GM18499 (cell line): Measurements from ENCODE around the gene TLR2.
"Not testable (repeated sequence)": the region's sequence is repeated elsewhere in the genome, so short reads cannot be mapped to it uniquely, and the experiment has no call there.

ENCODE experiments used
- ATAC-seq: cut with Tn5 transposase; IDR thresholded peaks from one replicate; pipeline ENCODE4 v1.9.1; 2021; ENCODE audit warnings: moderate number of reproducible peaks; ENCODE audit not compliant: insufficient read depth, unreplicated experiment

TLR2 gene

DNA sequence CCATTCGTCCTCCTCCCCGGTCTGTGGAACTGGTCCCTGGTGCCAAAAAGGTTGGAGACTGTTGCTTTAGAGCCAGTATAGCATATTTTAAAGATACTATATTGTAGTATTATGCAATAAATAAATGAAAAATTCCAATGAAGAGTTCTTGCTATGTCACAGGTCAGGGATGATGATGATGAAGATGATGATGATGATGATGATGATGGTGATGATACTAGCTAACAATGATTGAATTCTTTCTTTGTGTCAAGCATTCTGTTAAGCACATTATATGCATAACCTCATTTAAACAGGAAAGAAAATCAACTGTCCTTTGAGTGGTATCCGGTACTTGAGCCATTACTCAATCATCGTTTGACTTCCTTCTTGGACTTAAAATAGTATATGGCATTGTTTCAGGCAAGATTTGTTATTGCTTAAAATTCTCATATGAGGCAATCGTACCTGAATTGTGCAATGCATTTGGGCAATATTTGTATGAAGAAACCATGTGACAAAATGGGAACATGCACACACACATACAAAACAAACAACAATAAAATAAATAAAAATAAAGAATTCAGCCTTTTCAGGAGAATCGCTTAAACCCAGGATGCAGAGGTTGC is 22.8 kb upstream of the TLR2 start:
- ATAC-seq, result no peak

DNA sequence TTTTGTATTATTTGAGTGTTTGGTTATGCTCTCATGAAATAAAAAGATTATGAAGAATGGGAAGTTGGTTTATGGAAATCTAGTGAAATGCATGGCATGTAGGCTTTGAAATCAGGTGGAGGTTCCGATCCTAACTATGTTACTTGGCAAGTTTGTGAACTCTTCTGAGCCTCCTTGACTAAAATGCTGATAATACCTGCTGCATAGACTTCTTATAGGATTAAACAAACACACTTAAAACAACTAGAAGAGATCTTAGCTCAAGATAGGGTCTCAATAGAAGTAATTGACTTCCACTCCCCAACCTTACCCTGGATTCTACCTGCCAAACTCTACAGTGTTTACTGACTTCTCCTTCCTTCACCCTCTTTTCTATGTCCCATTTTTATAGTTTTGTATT is 22.2 kb upstream of the TLR2 start:
- ATAC-seq, result no peak

DNA sequence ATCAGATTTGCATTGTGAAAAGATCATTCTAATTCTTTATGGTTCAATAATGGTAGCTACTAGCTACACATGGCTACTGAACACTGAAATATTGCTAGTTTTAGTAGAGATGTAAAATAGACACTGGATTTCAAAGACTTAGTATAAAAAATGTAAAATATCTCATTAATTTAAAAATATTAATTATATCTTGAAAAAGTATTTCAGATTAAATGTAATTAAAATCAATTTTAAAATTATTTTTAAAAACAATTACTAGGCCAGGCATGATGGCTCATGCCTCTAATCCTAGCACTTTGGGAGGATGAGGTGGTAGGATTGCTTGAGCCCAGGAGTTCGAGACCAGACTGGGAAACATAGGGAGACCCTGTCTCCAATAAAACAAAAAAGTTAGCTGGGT is 20.4 kb upstream of the TLR2 start:
- no peak for ATAC-seq

DNA sequence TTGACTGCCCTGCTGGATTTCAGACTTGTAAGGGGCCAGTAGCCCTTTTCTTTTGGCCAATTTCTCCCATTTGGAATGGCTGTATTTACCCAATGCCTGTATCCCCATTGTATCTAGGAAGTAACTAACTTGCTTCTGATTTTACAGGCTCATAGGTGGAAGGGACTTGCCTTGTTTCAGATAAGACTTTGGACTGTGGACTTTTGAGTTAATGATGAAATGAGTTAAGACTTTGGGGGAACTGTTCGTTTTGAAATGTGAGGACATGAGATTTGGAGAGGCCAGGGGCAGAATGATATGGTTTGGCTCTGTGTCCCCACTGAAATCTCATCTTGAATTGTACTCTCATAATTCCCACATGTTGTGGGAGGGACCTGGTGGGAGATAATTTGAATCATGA is 17.6 kb upstream of the TLR2 start:
- not testable (repeated sequence) for ATAC-seq

DNA sequence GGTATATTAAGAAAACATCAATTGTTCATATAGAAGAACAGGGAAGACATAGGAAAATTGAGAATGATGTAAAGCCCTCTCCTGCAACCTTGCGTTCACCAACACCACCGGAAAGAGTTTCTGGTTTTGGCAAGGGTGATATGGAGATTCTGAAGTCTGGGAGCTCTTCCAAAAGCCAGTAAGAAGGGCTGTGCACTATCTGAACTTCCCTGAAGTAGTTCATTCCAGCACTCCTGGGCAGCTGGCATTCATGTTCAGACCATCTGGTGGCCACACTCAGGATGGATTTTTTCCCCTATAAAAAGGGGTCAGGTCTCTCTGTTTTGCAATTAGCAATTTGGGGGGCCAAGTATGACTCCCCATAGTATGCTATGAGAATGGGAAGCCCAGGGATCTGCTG is 15.4 kb upstream of the TLR2 start:
- ATAC-seq, result no peak

DNA sequence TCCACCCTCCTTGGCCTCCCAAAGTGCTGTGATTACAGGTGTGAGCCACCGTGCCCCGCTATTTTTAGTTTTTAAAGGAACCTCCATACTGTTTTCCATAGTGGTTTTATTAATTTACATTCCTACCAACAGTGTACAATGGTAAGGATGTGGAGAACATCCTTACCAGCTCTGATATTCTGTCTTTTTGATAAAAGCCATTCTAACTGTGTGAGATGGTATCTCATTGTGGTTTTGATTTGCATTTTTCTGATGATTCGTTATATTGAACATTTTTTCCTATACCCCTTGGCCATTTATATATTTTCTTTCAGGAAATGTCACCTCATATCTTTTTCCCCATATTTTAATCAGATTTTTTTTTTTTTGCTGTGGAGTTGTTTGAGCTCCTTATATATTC is 14.2 kb upstream of the TLR2 start:
- ATAC-seq, result no peak

DNA sequence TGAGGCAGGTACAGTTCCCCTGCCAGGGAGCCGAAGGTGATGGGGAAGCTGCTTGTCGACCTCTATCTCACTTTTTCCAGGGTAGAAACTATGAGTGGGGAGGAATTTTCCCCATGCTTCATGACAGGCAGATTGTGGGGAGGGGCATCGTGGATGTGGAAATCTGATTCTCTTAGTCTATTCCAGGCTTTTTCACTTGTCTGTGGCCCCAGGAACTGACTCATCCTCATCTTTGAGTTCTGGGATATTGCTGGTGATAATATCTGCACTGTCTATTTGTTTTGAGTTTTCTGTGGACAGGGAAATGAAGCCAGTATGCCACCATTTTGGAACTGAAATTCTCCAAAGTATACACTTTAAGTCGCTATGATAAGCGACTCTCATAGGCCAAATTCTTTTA is 7.6 kb upstream of the TLR2 start:
- no peak for ATAC-seq

DNA sequence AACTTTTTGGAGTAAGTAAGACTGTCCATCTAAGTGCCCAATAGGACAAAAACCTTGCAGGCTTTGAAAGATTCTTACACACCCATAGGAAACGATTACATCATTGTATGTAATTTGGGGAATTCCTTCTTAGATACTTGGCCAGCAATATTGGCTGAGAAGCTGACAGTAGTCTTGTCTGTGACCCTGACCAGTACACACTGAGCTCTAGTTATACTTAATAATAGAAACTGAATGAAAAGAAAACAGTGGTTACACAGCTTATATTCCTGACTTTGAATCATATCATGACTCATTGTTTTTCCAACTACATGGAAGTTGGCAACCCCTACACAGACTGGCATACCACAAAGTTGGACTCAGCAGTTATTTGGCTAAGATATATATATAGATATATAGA is 7.1 kb upstream of the TLR2 start:
- ATAC-seq, result no peak

DNA sequence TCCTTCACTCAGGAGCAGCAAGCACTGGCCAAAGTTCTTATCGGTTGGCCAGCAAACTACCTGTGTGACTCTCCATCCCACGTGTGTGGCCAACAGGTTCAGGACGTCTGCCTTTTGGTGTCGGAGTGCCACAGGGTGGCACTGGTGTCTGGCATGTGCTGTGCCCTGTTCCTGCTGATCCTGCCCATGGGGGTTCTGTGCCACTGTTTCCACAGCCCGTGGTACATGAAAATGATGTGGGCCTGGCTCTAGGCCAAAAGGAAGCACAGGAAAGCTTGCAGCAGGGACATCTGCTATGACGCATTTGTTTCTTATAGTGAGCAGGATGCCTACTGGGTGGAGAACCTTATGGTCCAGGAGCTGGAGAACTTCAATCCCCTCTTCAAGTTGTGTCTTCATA is 4.6 kb upstream of the TLR2 start:
- ATAC-seq, result no peak

DNA sequence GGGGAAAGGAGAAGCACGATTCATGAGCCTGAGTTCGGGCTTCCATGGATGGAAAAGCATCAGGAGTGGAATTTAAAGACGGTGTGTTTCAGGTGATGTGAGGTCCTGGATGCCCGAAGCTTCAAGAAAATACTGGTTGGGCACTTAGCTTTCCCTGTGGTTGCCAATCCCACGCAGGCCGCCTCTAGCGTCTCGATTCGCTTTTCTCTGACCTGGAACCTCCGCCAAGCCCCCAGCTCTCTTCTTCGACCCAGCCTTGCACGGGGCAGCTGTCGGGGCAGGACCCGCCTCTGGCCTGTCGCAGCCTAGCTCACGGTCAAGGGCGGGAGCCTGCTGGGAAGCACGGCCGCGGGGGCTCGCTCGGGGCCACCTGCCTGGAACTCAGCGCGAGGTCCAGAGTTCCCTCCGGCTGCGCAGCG is 308 bp upstream of the TLR2 start:
- no peak for ATAC-seq

DNA sequence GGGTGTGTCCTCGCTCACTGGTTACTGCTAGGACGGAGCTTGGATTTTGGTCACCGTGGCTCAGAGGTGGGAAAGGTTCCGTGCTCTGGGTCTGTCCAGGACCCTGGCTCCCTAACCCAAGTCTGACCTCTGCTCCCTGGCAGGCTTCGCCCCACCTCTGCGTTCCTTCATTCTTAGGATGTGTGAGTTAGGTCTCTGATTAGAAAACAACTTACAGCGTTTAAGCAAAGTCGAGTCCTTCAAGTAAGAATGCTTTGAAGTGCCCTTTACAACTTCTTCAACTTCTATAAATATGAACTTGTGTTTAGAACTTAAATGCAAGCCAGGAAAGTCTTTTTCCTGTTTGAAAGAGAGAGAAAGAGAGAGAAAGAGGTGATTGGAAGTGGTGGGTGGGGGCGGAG is 891 bp downstream of the TLR2 start:
- no peak for ATAC-seq

DNA sequence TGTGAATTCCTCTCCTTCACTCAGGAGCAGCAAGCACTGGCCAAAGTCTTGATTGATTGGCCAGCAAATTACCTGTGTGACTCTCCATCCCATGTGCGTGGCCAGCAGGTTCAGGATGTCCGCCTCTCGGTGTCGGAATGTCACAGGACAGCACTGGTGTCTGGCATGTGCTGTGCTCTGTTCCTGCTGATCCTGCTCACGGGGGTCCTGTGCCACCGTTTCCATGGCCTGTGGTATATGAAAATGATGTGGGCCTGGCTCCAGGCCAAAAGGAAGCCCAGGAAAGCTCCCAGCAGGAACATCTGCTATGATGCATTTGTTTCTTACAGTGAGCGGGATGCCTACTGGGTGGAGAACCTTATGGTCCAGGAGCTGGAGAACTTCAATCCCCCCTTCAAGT is 20.4 kb downstream of the TLR2 start:
- ATAC-seq, result no peak

DNA sequence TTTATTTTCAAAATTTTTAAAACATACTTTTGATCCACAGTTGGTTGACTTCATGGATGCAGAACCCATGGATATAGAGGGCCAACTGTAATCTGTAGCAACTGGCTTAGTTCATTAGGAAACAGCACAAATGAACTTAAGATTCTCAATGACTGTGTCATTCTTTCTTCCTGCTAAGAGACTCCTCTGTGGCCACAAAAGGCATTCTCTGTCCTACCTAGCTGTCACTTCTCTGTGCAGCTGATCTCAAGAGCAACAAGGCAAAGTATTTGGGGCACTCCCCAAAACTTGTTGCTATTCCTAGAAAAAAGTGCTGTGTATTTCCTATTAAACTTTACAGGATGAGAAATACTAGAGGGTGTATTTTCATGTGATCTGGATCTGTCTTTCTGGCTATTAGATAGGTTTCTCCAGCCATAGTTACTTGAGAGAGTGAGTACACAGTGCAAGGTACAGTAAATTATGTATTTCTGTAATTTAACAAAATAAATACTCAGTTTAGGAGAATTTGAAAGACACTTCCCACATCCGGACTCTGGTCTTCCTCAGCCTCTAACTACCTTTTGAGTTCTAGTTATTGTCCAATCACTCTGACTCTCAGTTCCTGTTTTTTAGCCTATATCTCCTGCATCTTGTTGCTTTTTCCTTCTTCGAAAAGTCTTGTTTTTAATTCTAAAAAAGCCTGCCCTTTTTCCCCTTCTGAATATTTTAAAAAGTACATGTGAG is 21.8 kb downstream of the TLR2 start:
- peak; percentile 80 for ATAC-seq

DNA sequence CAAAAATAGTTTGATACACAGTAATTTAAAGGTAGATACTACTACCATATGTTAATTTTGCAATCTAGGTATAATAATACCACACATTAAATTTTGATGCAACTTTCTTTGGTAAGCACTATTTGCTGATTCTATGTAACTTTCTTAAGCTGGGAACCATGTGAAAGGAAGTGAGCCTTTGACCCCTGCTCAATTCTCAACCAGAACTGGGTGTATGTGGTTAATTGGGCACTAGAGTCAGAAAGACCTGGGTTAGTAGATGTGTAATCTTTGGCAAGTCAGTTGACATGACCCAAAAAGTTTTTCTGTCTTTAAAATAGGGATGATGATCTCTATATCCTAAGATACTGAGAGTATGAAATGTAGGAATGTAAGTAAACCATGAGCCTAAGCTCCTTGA is 22.4 kb downstream of the TLR2 start:
- ATAC-seq, result no peak

DNA sequence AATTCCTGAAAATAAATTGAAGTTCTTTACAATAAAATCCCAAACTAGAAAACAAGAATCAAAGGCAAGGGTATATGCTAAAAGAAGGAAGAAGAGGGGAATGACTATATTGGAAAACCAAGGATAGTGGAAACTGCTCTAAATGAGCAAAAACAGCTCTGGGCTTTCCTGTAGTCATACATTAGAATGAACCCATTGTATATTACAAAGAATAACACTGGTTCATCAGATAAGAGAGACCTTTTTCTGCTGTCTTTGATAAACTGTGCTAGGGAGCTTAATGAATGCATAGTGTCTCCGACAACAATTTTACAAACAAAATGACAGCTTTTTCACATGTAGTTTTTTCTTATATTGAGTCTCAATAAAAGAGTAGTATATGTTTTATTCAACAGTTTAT is 26.6 kb downstream of the TLR2 start:
- no peak for ATAC-seq

DNA sequence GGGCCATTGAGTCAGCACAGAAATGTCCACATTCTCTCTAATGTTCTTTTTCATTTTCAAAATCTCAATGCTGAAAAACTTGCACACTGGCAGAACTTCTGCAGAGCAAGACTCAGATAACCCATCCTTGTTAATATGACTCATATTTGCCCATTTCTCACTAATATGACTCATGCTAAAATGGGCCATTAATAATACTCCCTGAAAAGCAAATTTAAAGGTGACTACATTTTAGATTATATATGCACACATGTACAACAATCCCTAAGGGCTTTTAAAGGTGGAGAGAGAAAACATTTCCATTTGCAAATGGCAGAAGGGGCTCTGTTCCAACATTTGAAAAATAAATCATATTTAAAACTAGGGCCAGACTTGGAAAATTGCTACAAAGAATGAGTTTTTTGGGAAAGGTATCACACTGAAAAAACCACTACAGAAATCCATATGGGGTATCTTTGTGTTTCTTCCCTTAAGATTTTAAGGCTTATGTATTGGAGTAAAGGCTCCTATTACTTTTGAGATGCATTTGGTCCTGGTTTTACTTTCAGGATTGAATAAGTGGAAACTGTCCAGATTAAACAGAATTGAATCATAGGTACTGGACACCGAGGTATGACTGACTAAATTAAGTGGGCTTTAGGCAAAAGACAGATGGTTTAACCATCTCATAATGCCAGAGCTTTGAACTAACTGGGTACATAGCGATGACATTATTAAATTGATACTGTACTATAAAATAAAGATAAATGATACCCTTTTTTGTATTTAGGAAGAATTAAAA is 30.0 kb downstream of the TLR2 start:
- no peak for ATAC-seq

DNA sequence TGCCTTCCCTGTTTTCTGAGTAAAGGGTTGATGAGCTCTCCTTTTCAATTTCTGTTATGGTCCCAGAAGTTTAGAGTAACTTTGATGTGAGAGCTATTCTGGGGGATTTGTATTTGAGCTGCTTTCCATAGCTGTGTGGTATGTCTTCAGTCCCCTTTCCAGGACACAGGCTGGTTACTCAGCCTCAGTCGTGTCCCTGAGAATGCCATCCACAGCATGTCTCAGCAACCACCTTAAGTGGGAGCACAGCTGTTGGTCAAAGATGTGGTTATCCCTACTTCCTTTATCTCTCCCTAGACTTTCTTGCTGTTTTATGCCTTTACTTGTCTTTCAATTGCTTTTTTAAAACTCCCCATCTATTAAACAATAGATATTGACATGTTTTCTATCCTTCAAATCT is 38.0 kb downstream of the TLR2 start:
- ATAC-seq, result no peak

DNA sequence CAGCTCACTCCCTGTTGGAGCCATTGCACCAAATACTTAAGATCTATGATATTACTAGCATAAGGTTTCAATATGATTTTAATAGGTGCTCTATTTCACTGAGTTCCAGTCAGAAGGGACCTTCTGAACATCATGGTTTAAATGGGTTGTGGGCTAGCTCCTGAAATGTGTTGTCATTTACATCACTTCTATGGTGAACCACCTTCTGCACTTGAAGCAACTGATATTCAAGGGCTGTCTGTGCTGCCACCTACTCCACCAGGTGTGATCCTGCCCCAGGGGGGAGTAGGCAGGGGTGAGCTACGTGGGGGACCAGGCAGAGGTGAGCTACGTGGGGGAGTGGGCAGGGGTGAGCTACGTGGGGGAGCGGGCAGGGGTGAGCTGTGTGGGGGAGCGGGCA is 40.5 kb downstream of the TLR2 start:
- ATAC-seq, result no peak

DNA sequence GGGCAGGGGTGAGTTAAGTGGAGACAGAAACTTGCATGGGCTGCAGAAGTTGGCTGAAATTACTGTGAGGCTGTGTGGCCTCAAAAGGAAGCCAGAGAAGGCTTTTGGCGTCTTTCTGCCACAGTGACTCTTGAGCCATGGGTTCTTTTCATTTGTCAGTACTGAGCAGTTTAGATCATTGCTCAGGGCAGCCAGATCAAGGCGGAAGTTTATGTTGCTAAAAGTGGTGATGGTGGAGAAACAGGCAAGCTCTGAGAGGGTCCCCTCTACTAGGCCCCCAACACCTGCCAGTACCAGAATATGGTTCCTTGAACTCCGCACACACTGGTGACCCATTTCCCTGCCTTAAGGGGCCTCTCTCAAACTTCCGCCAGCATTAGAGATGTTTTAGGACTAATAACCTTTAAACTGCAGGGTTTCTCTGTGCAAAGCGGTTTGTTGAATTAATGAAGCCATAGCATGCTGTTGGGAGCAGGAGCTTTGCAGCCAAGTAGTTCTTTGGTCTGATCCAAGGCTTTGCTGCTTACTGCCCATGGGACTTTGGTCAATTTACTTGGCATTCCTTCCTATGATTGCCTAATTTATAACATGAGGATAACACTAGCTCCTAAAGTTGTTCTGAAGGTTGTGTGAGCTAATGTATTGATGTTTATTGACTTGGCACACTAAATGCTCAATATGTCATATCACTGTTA is 41.2 kb downstream of the TLR2 start:
- ATAC-seq, result no peak

DNA sequence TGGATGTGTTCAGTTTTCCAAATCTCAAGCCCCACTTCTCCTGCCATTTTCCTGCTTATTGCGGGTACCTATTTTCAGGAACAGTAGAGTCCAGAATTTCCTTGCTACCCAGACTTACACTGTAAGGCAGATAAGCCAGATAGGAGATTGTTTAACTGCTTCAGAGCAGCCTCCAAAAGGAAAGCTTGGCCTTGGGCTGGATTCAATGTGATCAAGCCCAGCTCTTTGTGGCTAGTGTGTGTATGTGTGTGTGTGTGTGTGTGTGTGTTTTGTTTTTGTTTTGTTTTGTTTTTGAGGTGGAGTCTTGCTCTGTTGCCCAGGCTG is 41.7 kb downstream of the TLR2 start:
- ATAC-seq, result no peak

DNA sequence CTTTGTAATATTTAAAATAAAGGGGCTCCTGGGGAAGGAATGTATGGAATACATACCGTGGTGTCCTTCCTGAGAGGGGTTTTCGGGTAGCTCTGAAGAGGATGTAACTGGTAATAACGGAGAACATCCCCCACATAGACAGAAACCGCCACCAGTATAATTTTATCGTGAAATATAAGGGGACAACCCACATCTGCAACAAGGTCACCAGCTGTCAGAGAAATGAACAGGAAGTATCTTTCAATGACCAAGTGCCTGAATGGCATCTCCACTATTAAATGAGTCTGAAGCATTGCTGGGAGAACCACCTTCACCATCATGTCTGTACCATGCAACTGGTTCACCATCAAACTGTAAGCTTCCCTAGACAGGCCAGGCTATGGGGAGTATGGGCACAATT is 44.1 kb downstream of the TLR2 start:
- ATAC-seq, result no peak
